ENCODE measurements around the gene ARPC2. TPM values are rescaled to one million over a fixed set of nuclear protein-coding genes. Genes with fewer than 3 reads are reported as not detected.

Gene ARPC2
- polyA plus RNA-seq, 1 donor (not counting 4 experiments of a cell fraction or from before 2014, with no cell fraction given) = 1,121 TPM

DNA sequence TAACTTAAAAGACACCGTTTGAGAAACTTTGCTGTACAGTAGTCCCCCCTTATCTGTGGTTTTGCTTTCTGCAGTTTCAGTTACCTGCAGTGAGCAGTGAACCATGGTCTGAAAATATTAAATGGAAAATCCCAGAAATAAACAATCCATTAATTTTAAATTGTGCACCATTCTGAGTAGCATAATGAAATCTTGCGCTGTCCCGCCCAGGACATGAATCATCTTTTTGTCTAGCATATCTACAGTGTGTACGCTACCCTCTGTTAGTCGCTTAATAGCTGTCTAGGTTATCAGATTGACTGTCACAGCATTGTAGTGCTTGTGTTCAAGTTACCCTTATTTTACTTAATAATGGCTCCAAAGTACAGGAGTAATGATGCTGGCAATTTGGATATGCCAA is 6.1 kb downstream of the ARPC2 start:
- Histone ChIP-seq H3K27me3 (ENCODE audit: control insufficient read depth, extremely low read depth, insufficient read depth, low read length) (no peaks in the 10 kb centered on the region), H2AFZ (ENCODE audit: control insufficient read depth, low read length) (no peak overlapping the region), H3K27ac (ENCODE audit: control insufficient read depth, insufficient read depth, low read length) (no peak overlapping the region), H4K20me1 (ENCODE audit: control insufficient read depth, extremely low read depth, insufficient read depth, low read length) (peaks cover 45% of the 10 kb centered on the region), H3K79me2 (ENCODE audit: control insufficient read depth, insufficient read depth, low read length) (peaks cover 88% of the 10 kb centered on the region), H3K9ac (ENCODE audit: control insufficient read depth, extremely low read depth, insufficient read depth, low read length) (no peak overlapping the region), H3K4me1 (ENCODE audit: control insufficient read depth, extremely low read depth, insufficient read depth, low read length) (peaks cover 46% of the 10 kb centered on the region), H3K4me2 (ENCODE audit: control insufficient read depth, extremely low read depth, insufficient read depth, low read depth, low read length) (peak overlapping the region; percentile 23), H3K9me1 (ENCODE audit: control insufficient read depth, extremely low read depth, insufficient read depth, low read length) (peaks cover 4% of the 10 kb centered on the region), H3K9me3 (ENCODE audit: control insufficient read depth, low read depth, low read length) (no peaks in the 10 kb centered on the region), H3K4me3 (ENCODE audit: control insufficient read depth in 2 of 3, extremely low read depth in 1 of 3, insufficient read depth in 2 of 3, low read depth in 1 of 3, low read length in 3 of 3) (peak overlapping the region in 1 of 3 experiments; percentile 15), H3K36me3 (ENCODE audit: control insufficient read depth in 2 of 2, extremely low read depth in 1 of 2, insufficient read depth in 2 of 2, low read length in 2 of 2) (peaks cover 19 to 24% of the 10 kb centered on the region in 2 experiments)
- dilution Hi-C loops (cut with MboI; ENCODE audit: extremely low pct_ligation_motif_present, low sequenced_read_pairs) = no loop called here
- FAIRE-seq = peak; percentile 56
- no peak for TF ChIP-seq EZH2 (IDR thresholded peaks at IDR 0.05; ENCODE audit: low read length)
- TF ChIP-seq, protein P1, sequence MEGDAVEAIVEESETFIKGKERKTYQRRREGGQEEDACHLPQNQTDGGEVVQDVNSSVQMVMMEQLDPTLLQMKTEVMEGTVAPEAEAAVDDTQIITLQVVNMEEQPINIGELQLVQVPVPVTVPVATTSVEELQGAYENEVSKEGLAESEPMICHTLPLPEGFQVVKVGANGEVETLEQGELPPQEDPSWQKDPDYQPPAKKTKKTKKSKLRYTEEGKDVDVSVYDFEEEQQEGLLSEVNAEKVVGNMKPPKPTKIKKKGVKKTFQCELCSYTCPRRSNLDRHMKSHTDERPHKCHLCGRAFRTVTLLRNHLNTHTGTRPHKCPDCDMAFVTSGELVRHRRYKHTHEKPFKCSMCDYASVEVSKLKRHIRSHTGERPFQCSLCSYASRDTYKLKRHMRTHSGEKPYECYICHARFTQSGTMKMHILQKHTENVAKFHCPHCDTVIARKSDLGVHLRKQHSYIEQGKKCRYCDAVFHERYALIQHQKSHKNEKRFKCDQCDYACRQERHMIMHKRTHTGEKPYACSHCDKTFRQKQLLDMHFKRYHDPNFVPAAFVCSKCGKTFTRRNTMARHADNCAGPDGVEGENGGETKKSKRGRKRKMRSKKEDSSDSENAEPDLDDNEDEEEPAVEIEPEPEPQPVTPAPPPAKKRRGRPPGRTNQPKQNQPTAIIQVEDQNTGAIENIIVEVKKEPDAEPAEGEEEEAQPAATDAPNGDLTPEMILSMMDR (optimal IDR thresholded peaks at IDR 0.05 in 1 of 3, IDR thresholded peaks at IDR 0.05 in 1 of 3, conservative IDR thresholded peaks at IDR 0.05 in 1 of 3; ENCODE audit: extremely low read depth in 1 of 3, insufficient read depth in 2 of 3, low read length in 3 of 3) = no peak
- no peak for DNase-seq (ENCODE audit: low read depth, low spot score)

GRCh38 chr2:218224186-218224585 is 7.2 kb downstream of the ARPC2 start:
- H3K79me2 ChIP-seq (ENCODE audit: control insufficient read depth, insufficient read depth, low read length) = peaks cover 78% of the 10 kb centered on the region
- H3K27ac ChIP-seq (ENCODE audit: control insufficient read depth, insufficient read depth, low read length) = peak overlapping the region; percentile 16
- H3K4me3 ChIP-seq (ENCODE audit: control insufficient read depth in 2 of 3, extremely low read depth in 1 of 3, insufficient read depth in 2 of 3, low read depth in 1 of 3, low read length in 3 of 3) = no peak overlapping the region
- H3K36me3 ChIP-seq (ENCODE audit: control insufficient read depth in 2 of 2, extremely low read depth in 1 of 2, insufficient read depth in 2 of 2, low read length in 2 of 2) = peaks cover 23 to 24% of the 10 kb centered on the region in 2 experiments
- TF ChIP-seq EZH2 (IDR thresholded peaks at IDR 0.05; ENCODE audit: low read length) = no peak
- TF ChIP-seq, protein P1 (optimal IDR thresholded peaks at IDR 0.05 in 1 of 3, IDR thresholded peaks at IDR 0.05 in 1 of 3, conservative IDR thresholded peaks at IDR 0.05 in 1 of 3; ENCODE audit: extremely low read depth in 1 of 3, insufficient read depth in 2 of 3, low read length in 3 of 3) = no peak
- H3K4me1 ChIP-seq (ENCODE audit: control insufficient read depth, extremely low read depth, insufficient read depth, low read length) = peaks cover 58% of the 10 kb centered on the region
- H3K9me1 ChIP-seq (ENCODE audit: control insufficient read depth, extremely low read depth, insufficient read depth, low read length) = peaks cover 4% of the 10 kb centered on the region
- FAIRE-seq (no peak), DNase-seq (ENCODE audit: low read depth, low spot score) (no peak)
- H3K9ac ChIP-seq (ENCODE audit: control insufficient read depth, extremely low read depth, insufficient read depth, low read length) = no peak overlapping the region
- H3K9me3 ChIP-seq (ENCODE audit: control insufficient read depth, low read depth, low read length) = no peaks in the 10 kb centered on the region
- no peaks in the 10 kb centered on the region for H3K27me3 ChIP-seq (ENCODE audit: control insufficient read depth, extremely low read depth, insufficient read depth, low read length)
- H3K4me2 ChIP-seq (ENCODE audit: control insufficient read depth, extremely low read depth, insufficient read depth, low read depth, low read length) = no peak overlapping the region
- dilution Hi-C loops (cut with MboI; ENCODE audit: extremely low pct_ligation_motif_present, low sequenced_read_pairs) = no loop called here
- H2AFZ ChIP-seq (ENCODE audit: control insufficient read depth, low read length) = no peak overlapping the region
- peaks cover 45% of the 10 kb centered on the region for H4K20me1 ChIP-seq (ENCODE audit: control insufficient read depth, extremely low read depth, insufficient read depth, low read length)

All from keratinocyte (primary cell).